Bronchial epithelial cell (primary cell): ENCODE results near the gene PTEN. TPM values are rescaled to one million over a fixed set of nuclear protein-coding genes. Genes with fewer than 3 reads are reported as not detected.
"Not testable (repeated sequence)": the region's sequence is repeated elsewhere in the genome, so short reads cannot be mapped to it uniquely, and the experiment has no call there.

ENCODE experiments used
- DNase-seq: peaks from one replicate; pipeline ENCODE4 v3.0.0-alpha.2; 2010; ENCODE audit warnings: low read depth
- FAIRE-seq: peaks from 2 replicates; lab custom pipeline; 2011; peaks lifted over from hg19 to GRCh38; lab: Jason Lieb, UNC
- H3K27me3 ChIP-seq: 2 replicates; pipeline ENCODE4 v1.5.1; 2011; ENCODE audit warnings: low read length; ENCODE audit not compliant: control insufficient read depth, insufficient read depth
- H3K36me3 ChIP-seq: 2 replicates; pipeline ENCODE4 v1.5.1; 2011; ENCODE audit warnings: low read length; ENCODE audit not compliant: control insufficient read depth, insufficient read depth
- H3K4me3 ChIP-seq: 2 replicates; pipeline ENCODE4 v1.5.1; 2011; ENCODE audit warnings: mild to moderate bottlenecking, low read depth, low read length, control low read depth
- total RNA-seq: library from RNA; depleted of rRNA; stranded (reverse); fragments of >200 nt; gene quantifications from 2 replicates; pipeline ENCODE4 v1.2.1, GENCODE V29; 2014
- TF ChIP-seq, protein P1 (sequence below): IDR thresholded peaks from 2 replicates; pipeline ENCODE4 v1.5.1; 2011; ENCODE audit warnings: mild to moderate bottlenecking, moderate library complexity, low read length, control low read depth, inconsistent platforms; ENCODE audit not compliant: insufficient read depth, severe bottlenecking

Gene PTEN
- total RNA-seq, 1 donor from 2014 or later = 90.0 TPM

GRCh38 chr10:87865241-87865881 is 1.9 kb downstream of the PTEN start:
- no peaks in the 10 kb centered on the region for H3K27me3 ChIP-seq
- H3K4me3 ChIP-seq = peak overlapping the region; percentile 89
- TF ChIP-seq, protein P1, sequence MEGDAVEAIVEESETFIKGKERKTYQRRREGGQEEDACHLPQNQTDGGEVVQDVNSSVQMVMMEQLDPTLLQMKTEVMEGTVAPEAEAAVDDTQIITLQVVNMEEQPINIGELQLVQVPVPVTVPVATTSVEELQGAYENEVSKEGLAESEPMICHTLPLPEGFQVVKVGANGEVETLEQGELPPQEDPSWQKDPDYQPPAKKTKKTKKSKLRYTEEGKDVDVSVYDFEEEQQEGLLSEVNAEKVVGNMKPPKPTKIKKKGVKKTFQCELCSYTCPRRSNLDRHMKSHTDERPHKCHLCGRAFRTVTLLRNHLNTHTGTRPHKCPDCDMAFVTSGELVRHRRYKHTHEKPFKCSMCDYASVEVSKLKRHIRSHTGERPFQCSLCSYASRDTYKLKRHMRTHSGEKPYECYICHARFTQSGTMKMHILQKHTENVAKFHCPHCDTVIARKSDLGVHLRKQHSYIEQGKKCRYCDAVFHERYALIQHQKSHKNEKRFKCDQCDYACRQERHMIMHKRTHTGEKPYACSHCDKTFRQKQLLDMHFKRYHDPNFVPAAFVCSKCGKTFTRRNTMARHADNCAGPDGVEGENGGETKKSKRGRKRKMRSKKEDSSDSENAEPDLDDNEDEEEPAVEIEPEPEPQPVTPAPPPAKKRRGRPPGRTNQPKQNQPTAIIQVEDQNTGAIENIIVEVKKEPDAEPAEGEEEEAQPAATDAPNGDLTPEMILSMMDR = no peak
- no peaks in the 10 kb centered on the region for H3K36me3 ChIP-seq
- DNase-seq (peak; percentile 33), FAIRE-seq (no peak)

DNA sequence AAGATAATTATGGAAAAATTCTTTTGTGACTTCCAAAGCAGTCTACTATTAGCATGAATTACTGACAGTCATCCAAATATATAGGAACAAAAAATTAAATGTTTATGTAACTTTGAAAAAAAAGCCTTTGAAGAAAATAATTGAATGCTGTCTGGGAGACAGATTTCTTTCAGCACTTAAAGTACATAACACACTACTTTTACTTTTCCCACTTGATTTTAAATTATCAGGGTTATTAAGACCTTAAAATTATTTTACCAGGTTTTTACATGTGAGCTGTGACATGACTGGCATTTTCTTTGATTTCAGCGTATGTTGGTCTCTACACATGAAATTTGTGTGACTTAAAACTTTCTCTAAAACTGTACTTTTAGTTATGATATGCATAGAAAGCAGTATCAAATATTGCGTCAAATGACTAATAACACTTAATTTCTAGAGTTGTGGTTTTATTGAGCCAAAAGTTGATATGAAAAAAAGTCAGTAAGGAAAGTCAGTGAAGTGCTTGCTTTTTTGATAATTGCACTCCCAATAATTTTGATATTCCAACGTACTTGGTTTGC is 3.1 kb downstream of the PTEN start:
- DNase-seq = no peak
- Histone ChIP-seq H3K4me3 (peak overlapping the region; percentile 89), H3K36me3 (no peaks in the 10 kb centered on the region), H3K27me3 (no peaks in the 10 kb centered on the region)
- TF ChIP-seq, protein P1 = no peak
- no peak for FAIRE-seq

DNA sequence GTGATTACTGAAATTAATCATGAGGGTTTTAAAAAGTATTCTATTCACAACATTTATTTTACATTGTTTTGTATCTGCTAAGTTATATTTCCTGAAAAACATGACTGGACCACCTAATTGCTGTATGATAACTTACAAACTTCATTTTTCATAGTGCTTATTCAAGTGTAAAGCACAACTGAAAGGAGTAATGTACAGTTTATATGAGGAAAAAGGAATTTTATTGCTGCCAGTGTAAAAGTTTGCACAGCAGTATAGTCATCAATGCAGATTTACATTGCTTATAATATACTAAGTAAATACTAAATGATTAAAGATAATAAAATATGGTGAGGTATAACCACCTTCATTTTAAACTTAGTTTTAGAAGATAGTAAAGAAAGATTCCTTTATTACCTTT is 4.0 kb downstream of the PTEN start:
- H3K4me3 ChIP-seq = peak overlapping the region; percentile 89
- TF ChIP-seq, protein P1 = no peak
- DNase-seq (peak; percentile 34), FAIRE-seq (no peak)
- no peaks in the 10 kb centered on the region for H3K36me3 ChIP-seq
- no peaks in the 10 kb centered on the region for H3K27me3 ChIP-seq

DNA sequence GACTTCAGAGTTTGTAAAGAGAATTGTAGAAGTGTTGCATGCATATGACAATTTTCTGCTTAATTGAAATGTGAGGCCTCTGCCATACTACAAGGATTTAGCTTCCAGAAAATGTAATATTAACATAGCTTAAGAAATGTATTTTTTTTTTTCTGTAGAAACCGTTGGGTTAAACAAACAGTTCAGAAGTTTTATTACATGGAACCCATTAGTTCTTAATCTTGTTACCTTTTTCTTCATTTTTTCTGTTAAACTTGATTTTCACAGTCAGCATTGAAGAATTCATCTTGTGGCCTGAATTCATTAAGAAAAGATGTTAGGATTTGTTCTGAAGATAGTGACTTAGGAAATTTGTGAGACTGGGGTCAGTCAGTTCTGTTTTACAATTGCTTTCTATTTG is 4.9 kb downstream of the PTEN start:
- peak overlapping the region; percentile 89 for H3K4me3 ChIP-seq
- no peaks in the 10 kb centered on the region for H3K27me3 ChIP-seq
- FAIRE-seq (no peak), DNase-seq (no peak)
- TF ChIP-seq, protein P1 = no peak
- H3K36me3 ChIP-seq = no peaks in the 10 kb centered on the region

GRCh38 chr10:87869139-87869538 is 5.7 kb downstream of the PTEN start:
- DNase-seq, FAIRE-seq, H3K27me3 ChIP-seq, H3K4me3 ChIP-seq, H3K36me3 ChIP-seq: not testable (repeated sequence)

DNA sequence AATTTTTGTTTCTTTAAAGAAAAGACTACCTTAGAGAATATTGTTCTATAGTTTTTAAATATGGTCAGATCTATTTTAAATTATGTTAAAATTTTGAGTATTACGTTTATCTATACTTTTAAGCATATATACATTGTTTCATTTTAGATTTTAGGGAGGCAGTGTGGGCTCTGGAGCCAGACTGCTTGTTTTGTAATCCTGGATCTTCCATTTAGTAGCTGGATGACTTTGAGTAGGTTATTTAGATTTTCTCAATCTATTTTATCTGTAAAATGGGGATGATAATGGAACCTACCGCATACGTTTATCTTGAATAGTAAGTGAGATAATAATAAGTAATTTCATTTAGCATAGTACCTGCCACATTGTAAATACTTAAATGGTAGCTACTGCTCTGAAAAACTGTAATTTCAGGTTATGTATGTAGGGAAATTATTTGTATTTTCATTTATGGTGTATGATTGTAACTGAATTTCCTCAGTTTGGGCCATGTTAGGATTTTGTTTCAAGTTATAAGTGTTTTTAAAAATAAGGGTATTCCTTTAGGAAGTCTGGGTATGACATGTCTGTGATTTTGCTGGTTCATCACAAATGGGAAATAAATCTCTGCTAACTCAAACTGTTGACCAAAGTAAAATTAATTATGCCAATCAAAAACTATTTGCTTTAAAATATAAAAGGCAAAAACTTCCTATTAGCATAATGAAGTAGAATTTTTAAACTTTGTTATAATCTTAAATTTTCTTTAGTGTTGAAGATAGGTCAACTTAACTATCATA is 6.5 kb downstream of the PTEN start:
- TF ChIP-seq, protein P1 = no peak
- no peaks in the 10 kb centered on the region for H3K27me3 ChIP-seq
- no peak for FAIRE-seq
- no peaks in the 10 kb centered on the region for H3K36me3 ChIP-seq
- DNase-seq = no peak
- H3K4me3 ChIP-seq = no peak overlapping the region
